ENCODE measurements around the gene APOL3.
"Not testable (repeated sequence)": the region's sequence is repeated elsewhere in the genome, so short reads cannot be mapped to it uniquely, and the experiment has no call there.

APOL3 gene

DNA sequence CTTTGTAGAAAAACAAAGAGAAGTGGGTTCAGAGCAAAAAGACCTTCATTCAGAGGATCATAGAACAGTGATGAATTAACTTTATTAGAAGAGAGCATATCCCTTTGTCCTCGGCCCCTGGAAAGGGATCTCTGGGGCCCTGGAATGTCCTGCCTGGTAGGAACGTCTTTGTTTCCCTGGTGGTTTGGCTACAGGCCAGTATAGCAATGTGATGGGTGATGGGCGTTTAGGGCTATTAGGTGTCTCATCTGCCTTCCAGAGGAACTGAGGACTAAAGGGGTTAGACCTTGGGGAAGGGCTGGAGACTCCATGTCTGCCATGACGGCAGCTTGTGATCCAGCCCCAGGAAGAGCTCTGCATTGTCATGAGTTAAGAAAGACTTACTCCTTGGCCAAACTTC is 32.0 kb upstream of the APOL3 start:
- DNase-seq: no peak

GRCh38 chr22:36191106-36191836 is 30.7 kb upstream of the APOL3 start:
- no peak for DNase-seq

- not testable (repeated sequence) for DNase-seq
These were observed 27.3 kb upstream of the APOL3 start for GRCh38 chr22:36187862-36188261.

GRCh38 chr22:36185828-36186624 is 25.5 kb upstream of the APOL3 start:
- DNase-seq: no peak

DNA sequence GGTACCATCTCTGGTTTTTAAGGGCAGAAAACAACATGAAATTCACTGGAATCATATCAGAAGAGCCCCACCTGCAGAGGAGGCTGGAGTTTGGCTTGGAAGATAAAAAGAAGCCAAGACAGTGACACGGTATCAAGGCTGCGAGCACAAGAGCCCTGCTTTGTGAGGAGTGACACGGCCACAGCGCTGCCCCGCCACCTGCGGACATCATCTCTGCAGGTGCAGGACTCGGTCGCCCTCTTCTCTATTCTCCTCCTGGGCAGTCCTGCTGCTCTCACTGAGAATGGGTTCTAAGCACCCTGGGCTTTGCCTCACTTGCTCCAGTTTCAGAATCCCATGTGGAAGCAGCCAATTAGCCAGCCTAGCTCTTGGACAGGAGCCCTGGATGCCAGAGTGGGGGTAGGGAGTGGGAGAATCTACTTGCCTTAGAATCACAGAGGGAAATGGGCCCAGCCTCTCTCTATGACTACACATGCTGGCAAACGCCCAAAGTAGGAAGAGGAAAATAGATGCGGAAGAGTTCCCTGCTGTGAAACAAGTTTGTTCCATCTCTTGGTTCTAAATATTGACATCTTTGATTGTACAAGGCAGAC is 24.0 kb upstream of the APOL3 start:
- no peak for DNase-seq

DNA sequence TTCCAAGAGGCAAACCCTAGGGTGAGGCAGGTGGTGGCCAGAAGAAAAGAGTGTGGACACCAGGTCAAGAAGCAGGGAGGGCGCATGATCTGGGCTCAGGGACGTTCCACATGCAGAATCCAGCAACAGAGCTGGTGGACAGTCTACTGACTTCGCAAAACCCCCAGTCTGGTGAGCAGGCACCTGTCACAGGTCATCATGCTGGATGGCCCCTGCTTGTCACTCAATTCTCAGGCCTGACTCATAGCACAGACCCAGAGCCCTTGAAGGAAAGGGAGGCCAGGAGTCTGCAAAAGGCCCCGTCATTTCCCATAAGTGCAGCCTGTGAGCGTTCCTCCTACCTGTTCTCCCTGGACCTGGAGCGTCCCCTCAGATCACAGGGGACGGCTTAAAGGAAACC is 22.9 kb upstream of the APOL3 start:
- no peak for DNase-seq

DNA sequence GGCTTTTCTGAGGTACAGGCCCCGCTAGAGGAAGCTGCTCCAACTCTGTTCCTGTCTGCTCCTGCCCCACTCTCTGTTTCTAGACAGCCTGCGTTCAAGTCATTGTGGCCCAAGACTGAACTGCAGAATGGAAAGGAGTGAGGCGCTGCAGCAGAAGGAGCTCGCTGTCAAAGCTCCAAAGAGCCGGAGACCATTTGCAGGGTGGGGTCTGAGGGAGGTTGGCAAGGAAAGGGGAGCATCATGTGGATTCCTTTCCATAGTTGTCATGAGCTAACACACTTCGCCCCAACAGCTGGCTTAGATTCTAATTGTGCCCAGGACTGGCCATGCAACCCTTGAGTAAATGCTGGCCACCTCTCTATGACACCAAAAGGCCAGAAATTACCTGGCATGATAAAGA is 22.3 kb upstream of the APOL3 start:
- no peak for DNase-seq

- no peak for DNase-seq
These were observed 21.5 kb upstream of the APOL3 start for GRCh38 chr22:36182056-36182455.

GRCh38 chr22:36180928-36181327 is 20.4 kb upstream of the APOL3 start:
- no peak for DNase-seq

- DNase-seq: peak; percentile 68 to 85 (median 75)
These were observed 19.7 kb upstream of the APOL3 start for GRCh38 chr22:36180038-36180880.

- no peak for DNase-seq
These were observed 16.6 kb upstream of the APOL3 start for GRCh38 chr22:36177160-36177559.

DNA sequence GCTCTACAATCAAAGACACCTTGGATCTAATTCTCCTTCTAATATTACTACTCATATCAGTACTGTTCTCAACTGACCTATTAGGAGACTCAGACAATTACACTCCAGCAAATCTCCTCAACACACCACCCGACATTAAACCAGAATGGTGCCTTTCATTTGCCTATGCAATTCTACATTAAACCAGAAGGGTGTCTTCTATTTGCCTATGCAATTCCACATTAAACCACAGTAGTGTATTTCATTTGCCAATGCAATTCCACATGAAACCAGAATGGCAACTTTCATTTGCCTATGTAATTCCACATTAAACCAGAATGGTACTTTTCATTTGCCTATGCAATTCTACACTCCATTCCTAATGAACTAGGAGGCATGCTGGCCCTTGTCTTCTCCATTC is 15.3 kb upstream of the APOL3 start:
- no peak for DNase-seq

DNA sequence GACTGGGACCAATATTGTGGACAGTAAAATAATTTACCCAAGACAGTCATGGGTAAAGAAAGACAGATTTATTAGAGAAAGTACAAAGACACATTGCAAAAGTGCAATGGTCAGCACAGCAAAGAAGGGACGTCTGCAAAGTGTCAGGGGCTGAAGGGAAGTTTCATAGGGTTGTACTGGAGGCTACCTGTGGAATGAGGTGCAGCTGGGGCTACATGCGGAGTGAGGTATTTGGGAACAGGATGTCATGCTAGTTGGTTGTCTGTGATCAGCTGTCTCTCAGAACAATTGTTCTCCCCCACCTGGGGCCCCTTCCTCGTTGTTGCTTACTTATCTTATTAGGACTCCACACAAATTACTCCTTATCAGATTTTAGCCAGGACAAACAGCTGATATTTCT is 11.4 kb upstream of the APOL3 start:
- no peak for DNase-seq

DNA sequence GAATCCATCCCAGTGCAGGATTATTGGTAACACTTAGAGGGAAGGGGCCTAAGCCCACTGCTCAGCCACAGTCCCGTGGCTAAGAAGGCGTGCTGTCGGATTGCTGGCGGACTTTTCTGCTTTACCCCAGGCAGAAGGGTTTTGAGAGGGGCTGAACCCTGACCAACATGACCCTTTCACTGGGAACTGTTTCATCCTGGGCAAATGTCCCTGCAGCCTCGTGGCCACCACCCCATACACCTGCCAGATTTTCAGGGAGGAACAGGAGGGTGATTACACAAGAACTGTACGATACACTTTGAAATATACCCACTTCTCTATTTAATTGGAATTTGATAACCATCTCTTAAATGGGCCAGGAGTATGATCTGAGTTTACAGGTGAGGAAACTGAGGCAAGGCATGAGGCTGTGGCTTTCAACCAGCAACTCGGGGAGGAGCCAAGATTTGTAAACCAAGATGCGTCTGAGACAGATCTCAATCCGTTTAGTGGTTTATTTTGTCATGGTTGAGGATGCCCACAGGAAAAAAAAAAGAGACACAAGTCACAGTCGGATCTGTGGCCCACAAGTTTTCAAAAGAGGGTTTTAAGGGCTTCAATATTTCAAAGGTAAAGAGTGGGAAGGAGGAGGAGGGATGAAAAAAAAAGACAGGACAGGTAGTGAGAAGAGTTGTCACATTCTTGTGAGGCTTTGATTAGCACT is 6.1 kb upstream of the APOL3 start:
- DNase-seq: peak in 2 of 5 donors; percentile 39 to 40

- DNase-seq: no peak
These were observed 5.5 kb upstream of the APOL3 start for GRCh38 chr22:36166086-36166485.

GRCh38 chr22:36165141-36165540 is 4.6 kb upstream of the APOL3 start:
- no peak for DNase-seq

DNA sequence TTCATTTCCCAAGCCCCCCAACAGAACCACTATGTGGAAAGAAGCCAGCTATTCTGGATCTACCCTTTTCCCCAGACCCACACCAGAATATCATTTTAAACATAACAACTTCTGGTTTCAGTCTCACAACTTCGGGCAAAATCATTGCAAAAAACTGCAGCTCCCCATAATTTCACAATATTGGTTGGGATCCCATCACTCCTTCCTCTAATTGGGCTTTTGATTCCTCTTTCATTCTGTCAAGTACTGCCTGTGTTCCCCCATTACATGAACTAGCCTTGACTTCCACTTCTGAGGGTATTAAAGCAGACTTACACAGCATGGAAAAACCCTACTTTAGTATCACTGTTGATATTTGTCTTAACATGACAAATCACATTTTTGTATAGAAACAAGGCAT is 4.1 kb upstream of the APOL3 start:
- no peak for DNase-seq

DNA sequence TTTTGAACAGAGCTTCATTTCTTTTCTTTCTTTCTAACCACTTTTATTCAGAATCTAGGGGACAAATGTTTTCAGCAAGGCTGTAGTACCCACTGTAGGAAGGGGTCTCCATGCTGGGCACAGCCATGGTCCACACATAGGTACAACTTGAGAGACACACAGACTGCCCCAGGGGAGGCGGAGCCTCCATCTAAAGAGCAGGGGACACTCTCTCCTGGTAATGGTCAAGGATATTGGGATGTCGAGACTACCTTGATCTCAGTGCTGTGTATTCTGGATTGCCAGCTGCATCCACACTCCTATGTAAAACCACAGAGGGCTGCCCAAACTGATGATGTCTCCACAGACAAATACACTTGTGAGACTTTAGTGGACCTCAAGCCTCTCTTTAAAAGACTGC is 2.9 kb upstream of the APOL3 start:
- no peak for DNase-seq

GRCh38 chr22:36162127-36163034 is 1.8 kb upstream of the APOL3 start:
- DNase-seq: peak in 4 of 5 donors; percentile 26 to 52 (median 34)

DNA sequence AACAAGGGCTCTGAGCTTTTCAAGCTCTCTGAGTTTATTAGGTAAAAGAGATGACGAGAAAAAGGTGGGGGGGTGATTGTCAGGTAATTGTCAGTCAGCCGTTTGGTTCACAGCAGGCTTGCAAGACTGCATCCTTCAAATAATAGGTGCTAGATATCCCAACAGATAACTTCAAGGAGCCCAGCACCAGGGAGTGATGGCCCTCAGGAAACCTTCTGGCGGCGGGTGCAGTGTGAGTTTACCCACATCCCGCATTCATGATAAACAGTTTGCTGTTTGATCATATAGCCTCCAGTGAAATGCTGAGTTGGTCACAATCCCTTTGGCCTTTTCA is 1.2 kb upstream of the APOL3 start:
- peak in 3 of 5 donors; percentile 28 to 41 (median 38) for DNase-seq
